Glutamatergic neuron (in vitro differentiated cells): ENCODE measurements around the gene BRWD1. TPM values are rescaled to one million over a fixed set of nuclear protein-coding genes. Genes with fewer than 3 reads are reported as not detected.

Experiments
- DNase-seq: peaks from one replicate; pipeline ENCODE4 v3.0.0; 2022
- H3K27ac Mint-ChIP-seq: one replicate; pipeline ENCODE4 v1.8.0; 2020; ENCODE audit warnings: mild to moderate bottlenecking, mixed read lengths, inconsistent platforms; ENCODE audit not compliant: unreplicated experiment
- H3K27me3 Mint-ChIP-seq: one replicate; pipeline ENCODE4 v1.8.0; 2020; ENCODE audit warnings: mild to moderate bottlenecking, moderate library complexity, mixed read lengths, inconsistent platforms; ENCODE audit not compliant: unreplicated experiment
- H3K36me3 Mint-ChIP-seq: one replicate; pipeline ENCODE4 v1.8.0; 2020; ENCODE audit warnings: mild to moderate bottlenecking, mixed read lengths, inconsistent platforms; ENCODE audit not compliant: unreplicated experiment
- H3K4me1 Mint-ChIP-seq: one replicate; pipeline ENCODE4 v1.8.0; 2020; ENCODE audit warnings: mild to moderate bottlenecking, low read depth, mixed read lengths, inconsistent platforms; ENCODE audit not compliant: unreplicated experiment
- H3K4me3 Mint-ChIP-seq: one replicate; pipeline ENCODE4 v1.8.0; 2020; ENCODE audit warnings: mild to moderate bottlenecking, mixed read lengths, inconsistent platforms; ENCODE audit not compliant: unreplicated experiment
- H3K9me3 Mint-ChIP-seq: one replicate; pipeline ENCODE4 v1.8.0; 2020; ENCODE audit warnings: mild to moderate bottlenecking, moderate library complexity, mixed read lengths, inconsistent platforms; ENCODE audit not compliant: unreplicated experiment
- total RNA-seq: library from RNA; stranded (reverse); fragmentation: NEBNext Ultra II Directional; extraction: Animal tissue kit (Norgen Biotek cat#: 25700); gene quantifications from one replicate; pipeline ENCODE4 v1.2.1, GENCODE V29; 2021; ENCODE audit not compliant: unreplicated experiment
- TF ChIP-seq, protein P1 (sequence below): fragments of 200-600 bp; sonication (generic); IDR thresholded peaks from one replicate; pipeline ENCODE4 v1.5.0; 2021; ENCODE audit not compliant: partially characterized antibody, unreplicated experiment

Gene BRWD1
- total RNA-seq, 1 donor from 2014 or later: 64.6 TPM

DNA sequence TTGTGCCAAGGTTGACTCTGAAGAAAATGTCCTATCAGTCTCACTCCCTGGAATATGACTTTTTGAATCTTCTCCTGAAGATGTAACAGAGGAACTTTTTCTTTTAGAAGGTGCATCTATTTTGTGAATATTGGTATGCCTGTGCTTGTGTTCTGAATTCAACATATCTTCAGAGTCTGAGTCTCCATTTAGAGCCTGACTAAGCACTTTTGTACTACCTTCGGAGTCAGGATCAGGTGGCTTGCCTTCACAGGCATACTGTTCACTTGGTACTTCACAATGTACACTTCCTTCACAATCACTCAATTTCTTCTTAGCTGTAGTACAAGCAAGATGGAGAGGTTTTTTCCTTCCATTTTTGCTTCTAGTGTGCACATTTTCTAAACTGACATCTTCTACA lies 116.6 kb downstream of the BRWD1 start:
- Mint-ChIP-seq H3K36me3 (no peaks in the 10 kb centered on the region), H3K9me3 (peaks cover 3% of the 10 kb centered on the region), H3K27me3 (peaks cover 2% of the 10 kb centered on the region), H3K27ac (no peak overlapping the region), H3K4me3 (no peak overlapping the region), H3K4me1 (no peaks in the 10 kb centered on the region)
- TF ChIP-seq, protein P1, sequence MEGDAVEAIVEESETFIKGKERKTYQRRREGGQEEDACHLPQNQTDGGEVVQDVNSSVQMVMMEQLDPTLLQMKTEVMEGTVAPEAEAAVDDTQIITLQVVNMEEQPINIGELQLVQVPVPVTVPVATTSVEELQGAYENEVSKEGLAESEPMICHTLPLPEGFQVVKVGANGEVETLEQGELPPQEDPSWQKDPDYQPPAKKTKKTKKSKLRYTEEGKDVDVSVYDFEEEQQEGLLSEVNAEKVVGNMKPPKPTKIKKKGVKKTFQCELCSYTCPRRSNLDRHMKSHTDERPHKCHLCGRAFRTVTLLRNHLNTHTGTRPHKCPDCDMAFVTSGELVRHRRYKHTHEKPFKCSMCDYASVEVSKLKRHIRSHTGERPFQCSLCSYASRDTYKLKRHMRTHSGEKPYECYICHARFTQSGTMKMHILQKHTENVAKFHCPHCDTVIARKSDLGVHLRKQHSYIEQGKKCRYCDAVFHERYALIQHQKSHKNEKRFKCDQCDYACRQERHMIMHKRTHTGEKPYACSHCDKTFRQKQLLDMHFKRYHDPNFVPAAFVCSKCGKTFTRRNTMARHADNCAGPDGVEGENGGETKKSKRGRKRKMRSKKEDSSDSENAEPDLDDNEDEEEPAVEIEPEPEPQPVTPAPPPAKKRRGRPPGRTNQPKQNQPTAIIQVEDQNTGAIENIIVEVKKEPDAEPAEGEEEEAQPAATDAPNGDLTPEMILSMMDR: no peak
- DNase-seq: no peak

GRCh38 chr21:39196310-39196709 lies 117.1 kb downstream of the BRWD1 start:
- H3K36me3 Mint-ChIP-seq: no peaks in the 10 kb centered on the region
- H3K4me1 Mint-ChIP-seq: no peaks in the 10 kb centered on the region
- peaks cover 2% of the 10 kb centered on the region for H3K27me3 Mint-ChIP-seq
- peaks cover 3% of the 10 kb centered on the region for H3K9me3 Mint-ChIP-seq
- H3K4me3 Mint-ChIP-seq: no peak overlapping the region
- H3K27ac Mint-ChIP-seq: no peak overlapping the region
- no peak for DNase-seq
- TF ChIP-seq, protein P1: no peak

DNA sequence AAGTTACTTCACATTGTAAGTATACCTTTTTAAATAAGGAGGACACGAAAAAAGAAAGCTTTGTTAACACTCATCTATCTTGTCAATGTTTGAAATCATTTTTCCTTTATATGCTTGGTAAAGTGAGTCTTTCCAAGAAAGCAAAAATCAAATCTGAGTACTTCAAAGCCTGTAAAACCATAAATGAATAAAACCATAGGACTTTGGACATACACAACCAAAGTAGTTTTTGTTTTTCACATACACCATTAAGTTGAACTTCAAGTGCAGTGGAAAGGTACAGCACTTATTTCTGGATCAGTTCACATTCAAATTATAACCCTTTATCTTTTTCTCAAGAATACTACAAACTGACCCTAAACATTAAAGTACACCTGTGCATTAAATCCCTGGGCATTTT lies 120.1 kb downstream of the BRWD1 start:
- H3K9me3 Mint-ChIP-seq: peaks cover 1% of the 10 kb centered on the region
- no peak overlapping the region for H3K27ac Mint-ChIP-seq
- no peaks in the 10 kb centered on the region for H3K36me3 Mint-ChIP-seq
- no peak overlapping the region for H3K4me3 Mint-ChIP-seq
- no peaks in the 10 kb centered on the region for H3K27me3 Mint-ChIP-seq
- TF ChIP-seq, protein P1: no peak
- DNase-seq: no peak
- no peaks in the 10 kb centered on the region for H3K4me1 Mint-ChIP-seq

DNA sequence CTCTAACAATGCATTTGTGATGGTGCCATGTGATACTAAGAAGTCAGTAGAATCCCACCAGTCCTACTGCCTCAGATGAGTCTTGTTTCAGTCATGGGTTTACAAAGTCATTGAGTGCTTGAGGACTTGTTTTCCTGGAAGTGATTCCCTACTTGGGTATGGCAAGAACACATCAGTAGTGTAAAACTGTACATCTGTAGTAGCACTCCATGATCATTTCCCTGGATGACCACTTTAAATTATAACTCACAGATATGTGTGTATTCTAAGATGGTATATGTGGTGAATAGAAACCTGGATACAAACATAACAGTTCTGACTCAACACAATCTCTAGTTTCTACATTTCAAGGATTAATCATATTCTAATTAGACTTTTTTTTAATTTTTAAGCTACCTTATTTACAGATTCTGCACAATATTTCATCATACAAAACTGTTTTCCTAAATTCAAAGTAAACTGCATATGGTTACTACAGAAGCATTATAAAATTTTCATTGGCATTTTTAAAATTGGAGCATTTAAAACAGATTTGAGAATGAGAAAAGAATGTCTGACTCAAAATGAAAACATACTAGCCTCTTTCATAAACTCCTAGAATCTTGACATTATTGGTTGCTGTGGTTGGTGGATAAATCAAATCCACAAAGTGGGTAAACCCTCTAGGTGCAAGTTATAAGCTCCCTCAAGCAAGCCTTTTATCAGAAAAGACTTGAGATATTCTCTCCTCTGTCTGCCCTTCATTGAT lies 123.4 kb downstream of the BRWD1 start:
- Mint-ChIP-seq H3K27me3 (no peaks in the 10 kb centered on the region), H3K27ac (no peak overlapping the region), H3K4me3 (no peak overlapping the region), H3K9me3 (no peaks in the 10 kb centered on the region), H3K4me1 (peaks cover 9% of the 10 kb centered on the region), H3K36me3 (no peaks in the 10 kb centered on the region)
- TF ChIP-seq, protein P1: no peak
- DNase-seq: no peak

- Mint-ChIP-seq H3K9me3 (peaks cover 3% of the 10 kb centered on the region), H3K36me3 (no peaks in the 10 kb centered on the region), H3K27ac (no peak overlapping the region), H3K4me1 (peaks cover 14% of the 10 kb centered on the region), H3K4me3 (no peak overlapping the region), H3K27me3 (no peaks in the 10 kb centered on the region)
- TF ChIP-seq, protein P1: no peak
- no peak for DNase-seq
These were observed 124.8 kb downstream of the BRWD1 start for GRCh38 chr21:39188521-39189139.
